Stimulated activated CD4-positive, alpha-beta T cell treated with anti-CD3 and anti-CD28 coated beads, Interleukin-12 subunit alpha, Interleukin-12 subunit beta, amount 100 ng/mL, for 24 hours (primary cell): ENCODE results near the gene PRR29.
"Not testable (repeated sequence)": the region's sequence is repeated elsewhere in the genome, so short reads cannot be mapped to it uniquely, and the experiment has no call there.

Experiments used
- DNase-seq, 2 experiments: peaks; one replicate each; pipeline ENCODE4 v3.0.0-alpha.2; 2020; ENCODE audit warnings: low read depth in 2 of 2

PRR29 gene

GRCh38 chr17:63974594-63975192 is 23.5 kb upstream of the PRR29 start:
- no peak for DNase-seq

DNA sequence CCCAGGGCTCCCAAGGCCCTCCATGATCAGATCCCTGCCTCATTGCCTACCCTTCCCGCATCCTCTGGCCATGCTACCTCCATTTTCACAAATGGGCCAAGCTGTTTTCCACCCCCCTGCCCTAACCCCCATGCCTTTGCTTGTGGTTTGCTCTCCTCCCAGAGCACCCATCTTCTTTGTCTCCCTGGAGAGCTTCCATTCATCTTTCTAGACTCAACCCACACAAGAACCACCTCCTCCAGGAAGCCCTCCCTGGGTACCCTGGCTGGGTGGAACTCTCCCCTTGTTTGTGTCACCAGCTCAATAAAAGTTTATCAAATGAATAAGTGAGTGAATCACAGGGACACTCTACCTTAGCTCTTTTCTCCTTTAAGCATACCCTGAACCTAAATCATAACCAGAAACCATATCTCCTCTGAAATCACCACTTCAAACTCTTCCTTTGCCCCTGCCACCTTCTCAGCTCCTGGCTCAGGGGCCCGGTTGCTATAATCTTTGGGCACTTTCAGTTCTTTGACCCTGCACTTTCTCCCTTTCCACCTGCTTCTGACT is 22.5 kb upstream of the PRR29 start:
- DNase-seq, result no peak

DNA sequence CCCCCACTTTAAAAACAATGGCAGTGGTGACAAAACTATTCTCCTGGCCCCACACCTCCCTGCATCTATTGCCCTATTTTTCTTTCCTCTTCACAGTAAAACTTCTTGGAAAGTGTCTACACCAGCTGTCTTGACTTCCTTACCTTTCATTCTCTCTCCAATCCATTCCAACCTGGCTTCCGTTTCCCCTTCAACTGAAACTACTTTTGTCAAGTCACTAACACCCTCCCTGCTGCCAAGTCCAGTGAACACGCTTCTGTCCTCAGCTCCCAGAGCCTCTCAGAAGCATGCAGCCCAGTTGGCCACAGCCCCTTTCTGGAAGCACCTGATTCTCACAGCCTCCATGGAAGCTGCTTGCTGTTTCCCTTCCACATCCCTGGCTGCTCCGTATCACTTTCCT is 21.4 kb upstream of the PRR29 start:
- no peak for DNase-seq

DNA sequence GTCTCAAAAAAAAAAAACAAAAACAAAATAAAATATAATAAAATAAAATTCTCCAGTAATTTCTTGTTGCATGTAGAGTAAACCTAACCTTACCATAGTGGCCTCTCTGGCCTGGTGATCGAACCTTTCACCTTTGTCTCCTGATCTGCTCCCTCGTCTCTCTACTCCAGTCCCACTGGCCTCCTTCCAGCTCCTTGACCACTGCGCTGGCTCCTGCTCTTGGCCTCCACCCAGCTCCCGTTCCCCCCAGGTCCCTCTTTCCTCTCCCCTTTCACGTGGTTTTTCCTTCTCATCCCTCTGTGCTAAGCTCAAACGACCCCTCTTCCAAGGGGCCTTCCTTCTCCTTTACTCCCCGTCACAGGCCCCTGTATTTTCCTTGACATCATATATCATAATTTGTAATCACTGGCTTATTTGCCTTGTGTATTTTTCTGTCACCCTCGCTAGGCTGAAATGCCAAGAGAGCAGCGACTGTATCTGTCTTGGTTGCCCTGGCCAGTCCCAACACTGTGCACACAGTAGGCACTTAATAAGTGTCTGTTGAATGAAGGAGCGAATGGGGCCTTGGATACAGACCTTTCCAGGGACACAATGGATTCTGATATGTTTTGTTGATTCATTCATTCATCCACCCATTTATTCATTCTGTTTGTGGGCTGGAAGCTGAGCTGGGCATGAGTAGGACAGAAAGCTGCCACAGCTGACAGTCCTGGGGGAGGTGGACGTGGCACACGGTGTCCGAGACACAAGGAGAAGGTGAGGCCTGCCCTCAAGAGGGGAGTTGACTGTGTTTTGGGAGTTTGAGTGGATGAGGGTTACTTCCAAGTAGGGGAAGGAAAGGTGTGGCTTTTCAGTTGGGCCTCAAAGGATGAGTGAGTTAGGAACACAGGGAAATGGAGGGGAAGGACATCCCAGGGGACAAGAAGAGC is 19.6 kb upstream of the PRR29 start:
- no peak for DNase-seq

DNA sequence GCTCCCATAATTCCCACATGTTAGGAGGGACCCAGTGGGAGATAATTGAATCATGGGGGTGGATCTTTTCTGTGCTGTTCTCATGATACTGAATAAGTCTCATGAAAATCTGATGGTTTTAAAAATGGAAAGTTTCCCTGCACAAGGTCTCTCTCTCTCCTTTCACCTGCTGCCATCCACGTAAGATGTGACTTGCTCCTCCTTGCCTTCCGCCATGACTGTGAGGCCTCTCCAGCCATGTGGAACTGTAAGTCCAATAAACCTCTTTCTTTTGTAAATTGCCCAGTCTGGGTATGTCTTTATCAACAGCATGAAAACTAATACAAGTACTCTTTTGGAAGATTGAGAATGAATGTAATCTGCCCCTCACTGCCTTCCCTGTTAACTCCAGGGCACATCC is 15.5 kb upstream of the PRR29 start:
- not testable (repeated sequence) for DNase-seq

GRCh38 chr17:63983320-63983719 is 14.8 kb upstream of the PRR29 start:
- no peak for DNase-seq

- no peak for DNase-seq
These were observed 13.9 kb upstream of the PRR29 start for GRCh38 chr17:63984236-63984635.

GRCh38 chr17:63984651-63985386 is 13.3 kb upstream of the PRR29 start:
- no peak for DNase-seq

GRCh38 chr17:63985387-63986140 is 12.6 kb upstream of the PRR29 start:
- DNase-seq, result no peak

- no peak for DNase-seq
These were observed 11.3 kb upstream of the PRR29 start for GRCh38 chr17:63986821-63987220.

- DNase-seq, result no peak
These were observed 10.7 kb upstream of the PRR29 start for GRCh38 chr17:63987221-63988126.

GRCh38 chr17:63988127-63988478 is 10.0 kb upstream of the PRR29 start:
- DNase-seq, result no peak

DNA sequence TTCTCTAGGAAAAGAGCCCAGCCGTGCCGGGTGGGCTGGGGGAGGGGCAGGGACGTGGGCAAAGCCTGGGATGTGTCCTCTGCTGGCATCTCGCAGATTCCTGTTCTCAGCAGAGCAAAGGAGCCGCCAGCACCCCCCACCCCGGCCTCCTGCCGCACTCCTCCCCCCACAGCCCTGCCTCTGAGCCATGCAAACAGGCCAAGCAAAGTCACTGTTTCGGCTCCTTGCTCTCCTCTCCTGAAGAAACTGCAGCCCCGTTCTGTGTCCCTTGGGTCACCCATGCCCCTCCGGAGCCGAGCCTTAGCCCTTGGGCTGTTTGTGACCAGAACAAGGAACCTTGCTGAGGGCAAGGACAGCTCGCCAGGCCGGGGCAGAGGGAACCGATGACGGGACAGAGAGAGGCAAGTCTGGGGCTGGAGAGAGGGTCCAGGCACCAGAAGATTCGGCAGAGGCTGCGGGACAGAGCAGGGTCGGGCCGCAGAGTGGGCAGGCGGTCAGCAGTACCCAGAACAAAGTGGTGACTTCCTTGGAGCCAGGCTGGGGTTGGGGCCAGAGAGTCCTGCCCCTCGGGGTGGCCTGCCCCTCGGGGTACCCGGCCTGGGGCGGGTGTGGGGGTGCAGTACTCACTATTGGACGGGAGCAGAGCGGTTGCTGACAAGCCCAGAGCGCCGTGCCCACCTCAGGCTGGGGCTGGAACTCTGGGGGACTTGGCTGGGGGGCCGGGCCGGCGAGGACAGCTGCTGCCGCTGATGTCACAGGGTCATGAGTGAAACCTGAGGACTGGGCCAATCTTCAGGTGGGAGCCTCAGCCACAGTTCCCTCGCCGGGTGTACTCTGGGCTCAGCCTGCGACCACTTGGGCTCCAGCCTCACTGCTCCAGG is 9.2 kb upstream of the PRR29 start:
- no peak for DNase-seq

DNA sequence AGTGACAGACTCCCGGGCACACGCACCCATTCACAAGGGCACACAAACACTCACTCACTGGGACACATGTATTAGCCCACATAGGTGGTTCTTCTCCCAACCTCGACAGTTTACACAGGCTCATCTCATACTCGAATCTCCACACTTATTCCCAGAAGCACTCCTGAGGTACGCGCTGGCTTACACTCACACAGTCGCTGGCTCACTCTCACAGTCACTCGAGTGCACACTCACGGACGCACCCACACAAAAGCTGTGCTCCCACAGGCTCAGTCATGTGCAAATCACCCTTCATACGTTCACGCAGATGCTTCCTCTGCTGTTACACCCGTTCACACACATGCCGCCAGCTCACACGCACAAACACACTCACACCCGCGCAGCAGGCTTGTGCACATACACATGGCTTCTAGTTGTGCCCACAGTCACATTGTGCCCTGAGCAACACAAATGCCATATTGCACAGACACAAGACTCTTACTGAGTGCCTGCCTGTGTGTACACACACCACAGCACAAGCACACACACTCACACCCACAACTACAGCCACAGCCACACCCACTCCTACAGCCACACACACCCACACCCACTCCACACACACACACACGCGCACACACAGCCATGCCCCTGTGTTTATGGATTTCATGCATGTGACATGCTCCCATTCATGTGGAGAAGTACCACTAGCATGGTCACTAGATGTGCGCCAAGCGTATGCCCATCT is 8.4 kb upstream of the PRR29 start:
- DNase-seq, result no peak

DNA sequence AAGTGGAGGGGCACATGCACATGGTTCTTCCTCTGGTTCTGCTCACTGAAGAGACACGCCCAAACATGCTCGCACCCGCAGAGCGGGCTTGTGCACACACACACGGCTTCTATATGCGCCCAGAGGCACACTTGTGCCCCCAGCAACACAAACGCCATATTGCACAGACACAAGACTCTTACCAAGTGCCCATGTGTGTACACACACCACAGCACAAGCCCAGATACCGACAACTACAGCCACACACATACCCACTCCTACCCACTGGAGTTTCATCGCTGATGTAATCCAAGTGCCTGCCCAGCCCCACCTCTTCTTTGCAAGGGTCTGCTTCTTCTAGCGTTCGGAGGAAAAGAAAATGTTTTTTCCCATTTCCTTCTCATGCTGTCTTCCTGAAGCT is 6.5 kb upstream of the PRR29 start:
- no peak for DNase-seq

DNA sequence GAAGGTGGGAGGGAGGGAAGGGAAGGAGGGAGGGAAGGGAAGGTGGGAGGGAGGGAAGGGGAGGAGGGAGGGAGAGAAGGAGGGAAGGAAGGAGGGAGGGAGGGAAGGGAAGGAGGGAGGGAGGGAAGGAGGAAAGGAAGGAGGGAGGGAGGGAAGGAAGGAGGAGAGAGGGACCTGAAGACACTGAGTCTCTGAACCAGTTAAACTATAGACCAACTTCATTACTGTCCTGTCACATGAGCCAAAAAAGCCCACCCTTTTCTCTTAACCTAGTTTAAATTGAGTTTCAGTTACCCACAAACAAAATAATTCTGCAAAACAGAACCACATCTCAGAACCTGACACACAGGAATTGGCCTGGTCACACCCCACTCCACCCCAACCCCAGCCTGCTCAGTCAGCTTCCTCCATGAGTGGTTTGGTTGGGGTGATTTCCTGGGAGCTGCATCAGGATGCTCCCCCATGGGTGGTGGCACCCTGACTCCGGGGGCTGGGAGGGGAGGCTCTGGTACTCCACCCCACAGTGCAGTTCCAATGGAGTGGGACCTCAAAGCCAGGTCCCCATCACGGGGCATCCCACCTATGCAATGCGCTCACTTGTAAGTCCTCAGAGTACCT is 4.7 kb upstream of the PRR29 start:
- no peak for DNase-seq

- no peak for DNase-seq
These were observed 2.5 kb upstream of the PRR29 start for GRCh38 chr17:63995626-63996025.

GRCh38 chr17:63996430-63997182 is 1.5 kb upstream of the PRR29 start:
- no peak for DNase-seq
